Calu3 (cell line): ENCODE results near the gene EML6. TPM values are rescaled to one million over a fixed set of nuclear protein-coding genes. Genes with fewer than 3 reads are reported as not detected.
"Not testable (repeated sequence)": the region's sequence is repeated elsewhere in the genome, so short reads cannot be mapped to it uniquely, and the experiment has no call there.

Experiments
- BruUV-seq: library from RNA; stranded (reverse); fragments of 400-500 nt; replicated peaks from 2 replicates; lab custom pipeline; 2021; lab: Mats Ljungman, UMichigan
- CTCF ChIA-PET: fragments of 300-600 bp; sonication (Branson Sonifier 250); formaldehyde crosslinking; loops from one replicate; lab custom pipeline; 2022; ENCODE audit warnings: antibody characterized with exemption; lab: Charles Lee
- DNase-seq: peaks from one replicate; pipeline ENCODE4 v3.0.0; 2022
- H3K27ac Mint-ChIP-seq: one replicate; pipeline ENCODE4 v1.8.0; 2022; ENCODE audit warnings: mixed read lengths; ENCODE audit not compliant: unreplicated experiment
- H3K27me3 Mint-ChIP-seq: one replicate; pipeline ENCODE4 v1.8.0; 2022; ENCODE audit warnings: mixed read lengths; ENCODE audit not compliant: unreplicated experiment
- H3K36me3 Mint-ChIP-seq: one replicate; pipeline ENCODE4 v1.8.0; 2022; ENCODE audit warnings: mild to moderate bottlenecking, moderate library complexity, mixed read lengths; ENCODE audit not compliant: insufficient read depth, unreplicated experiment
- H3K4me1 Mint-ChIP-seq: one replicate; pipeline ENCODE4 v1.8.0; 2022; ENCODE audit warnings: mild to moderate bottlenecking, low read depth, mixed read lengths; ENCODE audit not compliant: unreplicated experiment
- H3K4me3 Mint-ChIP-seq: one replicate; pipeline ENCODE4 v1.8.0; 2022; ENCODE audit warnings: mild to moderate bottlenecking, low read depth, moderate library complexity, mixed read lengths; ENCODE audit not compliant: unreplicated experiment
- H3K9me3 Mint-ChIP-seq: one replicate; pipeline ENCODE4 v1.8.0; 2022; ENCODE audit warnings: low read depth, mixed read lengths; ENCODE audit not compliant: unreplicated experiment
- CTCF ChIP-seq: fragments of 200-600 bp; IDR thresholded peaks from one replicate; pipeline ENCODE4 v1.8.0; 2022; ENCODE audit warnings: antibody characterized with exemption; ENCODE audit not compliant: unreplicated experiment
- intact Hi-C: fragments of 100-400 bp; cut with micrococcal nuclease; formaldehyde crosslinking; loops from one replicate; pipeline ENCODE4 v1.10.0; 2022; ENCODE audit not compliant: unreplicated experiment
- total RNA-seq: library from RNA; stranded (reverse); gene quantifications from 2 replicates; pipeline ENCODE4 v1.2.3, GENCODE V29; 2022

Gene EML6
- total RNA-seq, 1 experiment from 2014 or later, result 0.45 TPM

- Mint-ChIP-seq H3K27ac (no peak overlapping the region), H3K36me3 (no peaks in the 10 kb centered on the region), H3K27me3 (peaks cover 11% of the 10 kb centered on the region), H3K9me3 (no peaks in the 10 kb centered on the region), H3K4me1 (no peaks in the 10 kb centered on the region), H3K4me3 (no peak overlapping the region)
- TF ChIP-seq CTCF, result no peak
- no peak for DNase-seq
- intact Hi-C loops, result loop anchor here (2.0 to 10.0 kb wide), 2 partner anchors 117 to 315 kb away; partner anchors contain the start of gene EML6
- CTCF ChIA-PET, result interaction anchor here (1.2 to 1.7 kb wide), 4 partner anchors 60 to 733 kb away, joined by 4 to 14 read pairs (median 6); no protein-coding TSS in a partner anchor
- BruUV-seq, result no TSS peak
These were observed 116.2 kb downstream of the EML6 start for GRCh38 chr2:54839461-54840255.

GRCh38 chr2:54840559-54841468 lies 117.4 kb downstream of the EML6 start:
- Mint-ChIP-seq H3K27me3 (no peaks in the 10 kb centered on the region), H3K4me3 (no peak overlapping the region), H3K27ac (no peak overlapping the region), H3K4me1 (no peaks in the 10 kb centered on the region), H3K9me3 (no peaks in the 10 kb centered on the region), H3K36me3 (no peaks in the 10 kb centered on the region)
- DNase-seq, result no peak
- BruUV-seq, result no TSS peak
- no peak for TF ChIP-seq CTCF
- CTCF ChIA-PET, result no interaction called here
- intact Hi-C loops, result no loop called here

- H3K27me3 Mint-ChIP-seq, H3K36me3 Mint-ChIP-seq, H3K4me3 Mint-ChIP-seq, H3K27ac Mint-ChIP-seq, H3K4me1 Mint-ChIP-seq, intact Hi-C loops, H3K9me3 Mint-ChIP-seq, CTCF ChIA-PET, DNase-seq, BruUV-seq: not testable (repeated sequence)
These were observed 118.0 kb downstream of the EML6 start for GRCh38 chr2:54841500-54841899.

GRCh38 chr2:54845094-54845493 lies 121.6 kb downstream of the EML6 start:
- intact Hi-C loops, result no loop called here
- no peaks in the 10 kb centered on the region for H3K36me3 Mint-ChIP-seq
- no peak overlapping the region for H3K4me3 Mint-ChIP-seq
- no TSS peak for BruUV-seq
- no peak for TF ChIP-seq CTCF
- H3K9me3 Mint-ChIP-seq, result no peaks in the 10 kb centered on the region
- no peaks in the 10 kb centered on the region for H3K27me3 Mint-ChIP-seq
- no peak overlapping the region for H3K27ac Mint-ChIP-seq
- CTCF ChIA-PET, result no interaction called here
- DNase-seq, result no peak
- H3K4me1 Mint-ChIP-seq, result no peaks in the 10 kb centered on the region
